CD1c-positive myeloid dendritic cell (primary cell): ENCODE data around the gene AATF.

Experiments used
- DNase-seq: peaks from one replicate; pipeline ENCODE4 v3.0.0-alpha.2; 2016; ENCODE audit errors: extremely low spot score

The AATF gene

GRCh38 chr17:36930583-36930900 lies 18.2 kb upstream of the AATF start:
- DNase-seq = no peak

GRCh38 chr17:36931096-36931696 lies 17.6 kb upstream of the AATF start:
- no peak for DNase-seq

GRCh38 chr17:36931697-36932382 lies 16.9 kb upstream of the AATF start:
- no peak for DNase-seq

- DNase-seq = no peak
Measured at GRCh38 chr17:36932383-36932693, 16.4 kb upstream of the AATF start.

GRCh38 chr17:36932694-36933511 lies 15.9 kb upstream of the AATF start:
- no peak for DNase-seq

- no peak for DNase-seq
Measured at GRCh38 chr17:36933512-36934143, 15.1 kb upstream of the AATF start.

GRCh38 chr17:36934144-36934691 lies 14.5 kb upstream of the AATF start:
- DNase-seq = no peak

GRCh38 chr17:36934692-36935630 lies 13.8 kb upstream of the AATF start:
- no peak for DNase-seq

- DNase-seq = no peak
Measured at GRCh38 chr17:36935671-36936454, 12.9 kb upstream of the AATF start.

- DNase-seq = no peak
Measured at GRCh38 chr17:36936455-36937000, 12.2 kb upstream of the AATF start.

- no peak for DNase-seq
Measured at GRCh38 chr17:36937001-36937958, 11.5 kb upstream of the AATF start, which contains the start of gene LHX1. LHX1 (plus strand) TSS chr17:36937475; CDS start chr17:36938198, 723 bp downstream.

- peak; percentile 51 for DNase-seq
Measured at GRCh38 chr17:36937959-36938565, 10.7 kb upstream of the AATF start.

- DNase-seq = no peak
Measured at GRCh38 chr17:36938566-36939051, 10.1 kb upstream of the AATF start.

- no peak for DNase-seq
Measured at GRCh38 chr17:36939052-36939801, 9.5 kb upstream of the AATF start.

- no peak for DNase-seq
Measured at GRCh38 chr17:36939802-36940312, 8.9 kb upstream of the AATF start.

- no peak for DNase-seq
Measured at GRCh38 chr17:36940313-36941264, 8.2 kb upstream of the AATF start.
